Frontal cortex (tissue), 4 donors: ENCODE results near the gene PDGFRB. TPM values are rescaled to one million over a fixed set of nuclear protein-coding genes. Genes with fewer than 3 reads are reported as not detected.
A peak's percentile ranks its signal among the peaks of the same experiment; 100 is the strongest.

ENCODE experiments used
- DNase-seq, 2 donors: peaks; one replicate each; pipeline ENCODE4 v3.0.0; 2012; ENCODE audit warnings: low spot score in 2 of 2
- FAIRE-seq: peaks from 2 replicates; lab custom pipeline; 2012; peaks lifted over from hg19 to GRCh38; lab: Jason Lieb, UNC
- total RNA-seq: library from RNA; depleted of rRNA; stranded (reverse); fragments of >200 nt; gene quantifications from one replicate; pipeline ENCODE4 v1.2.3, GENCODE V29; 2014
- donor health status: control.
- donor health status: control.
- donor health status: control.

The PDGFRB gene
- total RNA-seq, 1 donor from 2014 or later = 12.2 TPM

DNA sequence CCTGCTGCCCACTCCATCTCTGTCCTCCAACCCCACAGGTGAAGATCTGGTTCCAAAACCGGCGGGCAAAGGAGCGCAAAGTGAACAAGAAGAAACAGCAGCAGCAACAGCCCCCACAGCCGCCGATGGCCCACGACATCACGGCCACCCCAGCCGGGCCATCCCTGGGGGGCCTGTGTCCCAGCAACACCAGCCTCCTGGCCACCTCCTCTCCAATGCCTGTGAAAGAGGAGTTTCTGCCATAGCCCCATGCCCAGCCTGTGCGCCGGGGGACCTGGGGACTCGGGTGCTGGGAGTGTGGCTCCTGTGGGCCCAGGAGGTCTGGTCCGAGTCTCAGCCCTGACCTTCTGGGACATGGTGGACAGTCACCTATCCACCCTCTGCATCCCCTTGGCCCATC, 27.8 kb upstream of the PDGFRB start:
- DNase-seq (no peak), FAIRE-seq (no peak)

GRCh38 chr5:150182774-150183173, 27.1 kb upstream of the PDGFRB start:
- no peak for DNase-seq
- FAIRE-seq = no peak

DNA sequence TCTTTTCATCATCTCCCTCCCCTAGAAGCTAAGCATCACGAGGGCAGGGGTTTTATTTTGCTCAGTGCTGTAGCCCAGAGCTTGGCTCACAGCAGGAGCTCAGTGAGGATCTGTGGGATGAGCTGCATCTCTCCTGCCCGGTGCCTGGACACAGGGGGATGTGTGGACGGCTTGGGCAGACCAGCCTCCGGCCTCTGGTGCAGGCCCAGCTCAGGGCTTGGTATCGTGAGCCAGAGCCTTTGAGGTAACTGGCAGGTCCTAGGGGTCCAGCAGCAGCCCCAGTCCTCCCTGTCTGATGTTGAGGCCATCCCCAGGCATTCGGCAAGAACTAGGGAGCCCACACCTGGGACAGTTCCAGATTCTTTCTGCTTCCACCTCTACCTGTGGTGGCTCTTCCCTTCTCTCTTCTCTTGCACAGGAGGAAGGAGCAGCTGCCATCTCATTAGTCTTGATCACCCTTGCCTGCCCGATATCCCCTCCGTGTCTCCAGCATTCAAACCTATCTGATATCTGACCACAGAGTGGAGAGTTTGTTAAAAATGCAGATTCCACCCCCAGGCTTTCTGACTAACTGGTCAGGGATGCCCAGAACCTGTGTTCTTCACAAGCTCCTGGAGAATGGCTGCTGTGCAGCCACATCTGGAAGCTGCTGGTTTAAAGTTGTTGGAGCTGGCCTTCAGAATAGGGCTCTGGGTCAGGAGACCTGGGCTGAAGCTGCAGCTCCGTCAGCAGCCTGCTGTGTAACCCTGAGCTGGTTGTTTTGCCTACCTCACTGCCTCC, 26.3 kb upstream of the PDGFRB start:
- DNase-seq (no peak), FAIRE-seq (no peak)

DNA sequence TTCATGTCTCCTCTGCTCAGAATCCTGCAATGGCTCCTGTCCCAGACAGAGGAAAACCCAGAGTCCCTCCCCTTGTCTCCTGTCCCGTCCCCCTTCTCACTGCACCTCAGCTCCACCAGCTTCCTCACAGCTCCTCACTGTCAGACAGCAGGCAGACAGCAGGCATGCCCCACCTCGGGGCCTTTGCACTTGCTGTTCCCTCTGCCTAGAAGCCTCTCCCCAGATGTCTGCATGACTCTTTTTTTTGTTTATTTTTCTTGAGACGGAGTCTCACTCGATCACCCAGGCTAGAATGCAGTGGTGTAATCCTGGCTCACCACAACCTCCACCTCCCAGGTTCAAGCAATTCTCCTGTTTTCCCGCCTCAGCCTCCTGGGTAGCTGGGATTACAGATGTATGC, 25.4 kb upstream of the PDGFRB start:
- DNase-seq = no peak
- no peak for FAIRE-seq

- no peak for FAIRE-seq
- peak; percentile 48 to 67 for DNase-seq
Observed at GRCh38 chr5:150180241-150181026, 24.8 kb upstream of the PDGFRB start.

- FAIRE-seq (no peak), DNase-seq (no peak)
Observed at GRCh38 chr5:150179019-150179620, 23.5 kb upstream of the PDGFRB start.

DNA sequence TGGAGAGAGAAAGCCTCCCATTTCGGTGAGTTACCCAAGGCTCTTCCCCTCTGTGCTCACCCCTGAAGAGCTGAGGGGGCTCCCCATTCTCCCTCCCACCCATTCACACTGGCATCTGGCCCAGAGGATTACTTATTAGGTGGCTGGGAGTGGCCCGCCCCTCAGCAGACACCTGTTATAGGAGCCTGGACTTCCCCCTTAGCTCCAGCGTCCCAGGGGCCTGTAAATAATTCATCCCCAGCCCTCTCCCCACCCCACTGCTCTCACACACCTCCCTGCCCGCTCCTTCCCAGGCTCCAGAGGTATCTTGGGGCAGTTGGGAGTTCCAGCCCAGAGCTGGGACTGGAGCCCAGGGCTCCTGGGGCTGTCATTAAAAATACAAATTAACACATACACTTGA, 22.6 kb upstream of the PDGFRB start:
- FAIRE-seq = no peak

DNA sequence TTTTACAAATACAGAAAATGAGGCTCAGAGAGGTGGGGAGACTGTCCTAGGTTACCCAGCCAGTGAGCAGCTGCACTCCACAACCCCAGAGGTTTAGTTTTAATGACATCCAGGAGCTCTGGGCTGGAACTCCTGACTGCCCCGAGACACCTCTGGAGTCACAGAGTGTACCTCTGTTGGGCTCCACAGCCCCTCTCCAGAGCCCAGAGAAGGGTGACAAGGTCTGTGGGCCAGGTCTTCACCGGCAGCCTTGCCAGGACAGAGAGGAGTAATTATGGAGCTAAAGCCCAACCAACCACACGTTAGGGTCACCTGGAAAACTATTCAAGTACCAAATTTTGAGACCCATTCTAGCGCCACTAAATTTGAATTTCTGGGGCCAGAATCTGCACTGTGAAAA, 22.1 kb upstream of the PDGFRB start:
- FAIRE-seq (no peak), DNase-seq (no peak)

More for the DNA sequence above, 22.6 kb upstream of the PDGFRB start:
- no peak for DNase-seq

DNA sequence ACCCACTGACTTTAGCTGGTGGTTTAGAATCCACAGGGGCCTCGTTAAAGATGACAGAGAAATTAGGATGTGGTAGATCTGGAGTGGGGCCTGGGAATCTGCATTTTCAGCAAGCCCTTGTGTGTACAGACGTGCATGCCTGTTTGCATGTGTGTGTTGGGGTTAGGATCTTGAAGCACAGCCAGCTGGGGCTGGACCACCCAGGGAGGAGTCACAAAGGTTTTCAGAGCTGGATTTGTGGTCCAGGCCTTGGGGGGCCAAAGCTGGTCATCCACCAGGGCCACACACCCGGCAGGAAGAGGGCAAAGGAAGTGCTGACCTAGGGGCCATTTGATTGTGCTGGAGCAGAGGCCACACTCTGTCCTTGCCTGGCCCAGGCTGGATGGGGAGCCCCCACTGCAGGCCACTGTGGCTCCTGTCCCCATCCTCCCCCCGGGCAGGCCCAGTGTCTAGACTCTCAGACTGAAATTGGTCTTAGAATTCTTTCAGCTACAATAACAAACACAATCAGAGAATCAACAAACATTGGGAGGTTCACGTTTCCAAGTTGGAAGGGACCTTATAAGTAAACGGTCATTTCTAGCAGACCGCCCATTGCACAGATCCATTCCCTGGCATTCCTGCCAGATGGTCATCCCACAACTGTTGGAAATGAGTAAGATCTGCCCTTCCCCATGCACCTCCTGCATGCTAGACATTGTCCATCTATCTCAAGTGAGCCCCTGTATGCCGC, 21.3 kb upstream of the PDGFRB start:
- DNase-seq (no peak), FAIRE-seq (no peak)

DNA sequence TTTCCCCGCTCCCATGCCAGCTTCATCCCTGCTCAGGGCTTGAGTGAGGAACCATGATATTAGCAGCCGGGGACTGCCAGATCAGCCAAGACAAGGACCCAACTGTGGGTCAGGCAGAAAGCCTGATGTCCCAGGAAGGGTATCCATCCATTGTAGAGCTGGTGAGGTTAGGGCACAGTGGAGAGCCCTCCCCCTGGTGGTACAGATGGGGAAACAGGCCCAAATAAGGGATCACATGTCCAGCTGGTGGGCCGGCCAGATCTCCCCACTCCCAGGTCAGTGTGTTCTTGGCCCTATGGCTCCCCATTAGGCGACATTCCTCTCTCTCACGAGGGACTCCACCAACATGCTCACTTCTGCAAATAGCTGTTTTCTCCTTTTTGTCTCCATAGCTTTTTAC, 19.9 kb upstream of the PDGFRB start:
- FAIRE-seq (no peak), DNase-seq (no peak)

GRCh38 chr5:150175076-150175475, 19.4 kb upstream of the PDGFRB start:
- no peak for DNase-seq
- no peak for FAIRE-seq

DNA sequence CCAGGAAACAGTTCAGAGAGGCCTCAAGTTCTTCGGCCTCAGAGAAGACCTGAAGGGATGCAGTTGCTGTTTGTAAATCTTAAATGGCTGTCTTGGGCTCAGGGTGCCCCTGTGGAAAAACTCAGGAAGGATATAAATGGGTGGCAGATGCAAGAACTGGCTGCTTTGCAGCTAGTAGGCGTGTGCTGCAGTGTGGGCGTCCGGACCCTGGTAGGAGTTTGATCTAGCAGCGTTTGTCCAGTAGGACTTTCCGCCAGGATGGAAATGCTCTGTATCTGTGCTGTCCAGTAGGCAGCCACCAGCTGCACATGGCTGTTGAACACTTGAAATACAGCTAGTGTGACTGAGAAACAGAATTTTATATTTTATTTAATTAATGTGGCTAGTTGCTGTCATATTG, 18.6 kb upstream of the PDGFRB start:
- FAIRE-seq = no peak
- DNase-seq = no peak

DNA sequence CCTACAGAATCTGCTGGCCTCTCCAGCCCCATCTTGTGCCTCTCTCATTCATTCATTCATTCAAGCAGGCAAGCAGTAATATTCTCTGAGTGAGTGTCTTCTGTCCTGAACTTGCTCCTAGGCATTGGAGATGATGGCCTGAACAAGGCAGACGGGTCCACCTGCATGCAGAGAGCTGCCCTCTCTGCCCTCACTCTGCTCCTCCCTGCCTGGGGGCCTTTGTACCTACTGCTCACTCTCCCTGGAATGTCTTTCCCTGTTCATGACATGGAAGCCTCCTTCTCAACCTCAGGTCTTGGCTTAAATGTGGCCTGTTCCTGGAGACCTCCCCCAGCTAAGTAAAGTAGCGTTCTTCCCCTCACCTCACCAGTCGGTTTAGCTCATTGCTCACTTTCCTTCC, 17.5 kb upstream of the PDGFRB start:
- FAIRE-seq (no peak), DNase-seq (no peak)

DNA sequence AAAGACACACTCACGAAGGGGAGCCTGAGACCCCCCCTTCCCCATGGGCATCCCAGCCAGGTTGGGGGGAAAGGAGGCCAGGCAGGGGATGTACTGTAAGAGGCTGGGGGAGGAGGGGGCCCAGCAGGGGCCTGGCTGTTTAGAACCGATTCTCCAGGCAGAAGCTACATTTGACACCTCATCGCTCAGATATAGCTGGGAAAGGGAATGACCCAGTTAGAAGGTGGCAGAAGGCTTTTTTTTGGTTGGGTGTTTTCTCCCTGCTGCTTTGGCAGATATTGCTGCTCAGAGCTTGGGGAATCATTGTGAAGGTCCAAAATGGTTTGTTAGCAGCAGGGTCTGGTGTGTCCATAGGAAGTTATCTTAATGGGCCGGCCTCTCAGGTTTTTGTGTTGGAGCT, 16.9 kb upstream of the PDGFRB start:
- no peak for FAIRE-seq
- DNase-seq = no peak

DNA sequence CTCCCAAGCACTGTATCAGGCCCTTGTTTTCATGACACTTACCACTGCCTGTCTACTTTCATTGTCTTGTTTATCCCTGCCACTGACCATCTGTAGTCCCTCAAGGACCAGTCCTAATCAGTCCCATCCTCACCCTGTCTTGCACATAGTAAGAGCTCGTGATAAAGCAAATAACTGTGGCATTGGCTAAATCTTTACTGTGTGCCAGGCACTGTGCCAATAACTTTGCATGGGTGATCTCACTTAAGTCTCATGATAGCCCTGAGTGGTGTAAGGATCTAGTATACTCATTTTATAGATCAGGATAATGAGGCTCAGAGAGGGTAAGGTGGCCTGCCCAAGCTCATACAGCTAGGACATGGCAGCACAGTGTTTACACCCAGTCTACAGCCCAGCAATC, 16.5 kb upstream of the PDGFRB start:
- FAIRE-seq = no peak

DNA sequence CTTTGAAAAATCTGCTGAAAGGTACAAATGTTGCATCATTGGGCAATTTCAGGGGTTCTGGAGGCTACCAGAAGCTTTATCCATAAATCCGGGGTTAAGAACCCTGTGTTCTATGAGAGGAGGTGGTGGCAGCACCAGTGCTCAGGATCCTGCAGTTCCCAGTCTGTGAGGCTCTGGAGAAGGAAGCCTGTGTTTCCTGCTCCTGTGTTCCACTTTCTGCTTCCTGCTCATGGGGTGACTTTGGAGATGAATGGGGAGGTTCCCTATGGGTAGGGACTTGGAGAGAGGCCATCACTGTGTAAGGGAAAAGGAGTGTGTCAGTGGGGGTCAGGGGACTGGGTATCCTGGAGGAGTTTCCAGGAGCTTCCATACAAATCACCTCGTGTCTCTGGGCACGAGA, 13.2 kb upstream of the PDGFRB start:
- no peak for DNase-seq
- no peak for FAIRE-seq

More for the DNA sequence above, 16.5 kb upstream of the PDGFRB start:
- DNase-seq = no peak

DNA sequence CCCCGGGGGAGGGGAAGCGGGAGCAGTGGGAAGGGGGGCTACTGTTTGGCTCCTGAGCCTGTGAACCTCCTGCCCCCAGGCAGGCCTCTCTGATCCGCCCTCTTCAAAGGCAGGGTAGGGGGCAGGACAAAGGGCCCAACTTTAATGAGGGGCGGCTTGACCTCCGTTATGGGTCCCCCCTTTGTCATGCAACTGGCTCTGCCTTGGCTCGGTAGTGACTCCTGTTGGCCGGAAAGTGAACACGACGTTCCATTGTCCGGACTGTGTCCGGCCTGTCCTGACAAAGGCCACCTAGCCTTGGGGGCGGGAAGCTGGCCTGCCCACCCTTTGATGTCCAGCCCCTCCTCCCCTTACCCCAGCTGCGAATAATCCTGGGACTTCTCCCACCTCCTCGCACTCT, 12.3 kb upstream of the PDGFRB start:
- DNase-seq (no peak), FAIRE-seq (no peak)

DNA sequence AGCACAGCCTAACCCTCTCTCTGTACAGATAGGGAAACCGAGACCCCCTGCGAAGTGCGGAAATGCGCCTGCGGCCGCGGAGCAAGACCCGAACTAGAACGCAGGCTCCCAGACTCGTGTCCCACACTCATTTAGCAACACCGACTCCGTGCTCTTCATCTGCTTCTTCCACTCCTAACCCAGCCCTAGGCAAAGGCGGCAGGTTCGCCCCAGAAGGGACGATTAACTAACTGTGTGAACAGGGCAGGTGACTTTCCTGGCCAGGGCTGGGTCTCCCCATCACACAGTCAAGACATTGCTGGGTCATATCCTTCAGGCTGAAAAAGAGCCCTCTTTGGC, 11.8 kb upstream of the PDGFRB start:
- DNase-seq (no peak), FAIRE-seq (no peak)

DNA sequence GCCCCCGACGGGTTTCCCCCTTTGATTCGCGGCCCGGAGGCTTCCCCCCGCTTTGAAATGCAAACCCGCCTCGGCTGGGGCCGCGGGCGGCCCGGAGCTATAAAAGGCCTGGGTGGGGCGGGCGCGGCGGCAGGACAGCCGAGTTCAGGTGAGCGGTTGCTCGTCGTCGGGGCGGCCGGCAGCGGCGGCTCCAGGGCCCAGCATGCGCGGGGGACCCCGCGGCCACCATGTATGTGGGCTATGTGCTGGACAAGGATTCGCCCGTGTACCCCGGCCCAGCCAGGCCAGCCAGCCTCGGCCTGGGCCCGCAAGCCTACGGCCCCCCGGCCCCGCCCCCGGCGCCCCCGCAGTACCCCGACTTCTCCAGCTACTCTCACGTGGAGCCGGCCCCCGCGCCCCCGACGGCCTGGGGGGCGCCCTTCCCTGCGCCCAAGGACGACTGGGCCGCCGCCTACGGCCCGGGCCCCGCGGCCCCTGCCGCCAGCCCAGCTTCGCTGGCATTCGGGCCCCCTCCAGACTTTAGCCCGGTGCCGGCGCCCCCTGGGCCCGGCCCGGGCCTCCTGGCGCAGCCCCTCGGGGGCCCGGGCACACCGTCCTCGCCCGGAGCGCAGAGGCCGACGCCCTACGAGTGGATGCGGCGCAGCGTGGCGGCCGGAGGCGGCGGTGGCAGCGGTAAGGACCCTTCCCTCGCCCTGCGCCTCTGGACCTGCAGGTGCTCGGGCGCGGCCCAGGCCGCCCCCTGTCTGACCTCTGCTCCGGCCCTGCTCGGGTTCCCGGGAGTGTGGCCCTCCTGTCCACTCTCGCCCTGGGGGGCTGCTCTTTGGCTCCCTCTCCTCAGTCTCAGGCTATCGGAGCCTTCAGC, 11.2 kb upstream of the PDGFRB start, which contains the start of gene CDX1:
TSS of gene CDX1 (plus strand) at position 129 of the 862 bp plus-strand sequence. CDS start at position 228, 99 bp downstream.
- DNase-seq = no peak

More for the DNA sequence above, 11.2 kb upstream of the PDGFRB start, which contains the start of gene CDX1:
- no peak for FAIRE-seq
